Ammon's horn (tissue), 1 donor: ENCODE data around the gene SMIM13.
"Not testable (repeated sequence)": the region's sequence is repeated elsewhere in the genome, so short reads cannot be mapped to it uniquely, and the experiment has no call there.

Experiments used
- DNase-seq: peaks from one replicate; pipeline ENCODE4 v3.0.0-alpha.2; 2016; ENCODE audit warnings: low spot score

SMIM13 gene

DNA sequence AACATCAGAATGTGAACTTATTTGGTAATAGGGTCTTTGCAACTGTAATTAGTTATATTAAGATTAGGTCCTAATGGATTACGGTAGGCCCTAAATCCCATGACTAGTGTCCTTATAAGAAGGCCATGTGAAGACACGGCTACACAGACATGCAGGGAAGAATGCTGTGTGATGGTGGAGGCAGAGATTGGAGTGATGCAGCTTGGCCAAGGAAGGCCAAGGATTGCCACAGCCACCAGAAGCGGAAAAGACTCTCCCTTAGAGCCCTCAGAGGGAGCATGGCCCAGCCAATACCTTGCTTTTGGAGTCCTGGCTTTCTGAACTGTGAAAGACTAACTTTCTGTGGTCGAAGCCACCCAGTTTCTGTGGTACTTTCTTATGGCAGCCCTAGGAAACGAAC lies 9.7 kb upstream of the SMIM13 start:
- DNase-seq = no peak

DNA sequence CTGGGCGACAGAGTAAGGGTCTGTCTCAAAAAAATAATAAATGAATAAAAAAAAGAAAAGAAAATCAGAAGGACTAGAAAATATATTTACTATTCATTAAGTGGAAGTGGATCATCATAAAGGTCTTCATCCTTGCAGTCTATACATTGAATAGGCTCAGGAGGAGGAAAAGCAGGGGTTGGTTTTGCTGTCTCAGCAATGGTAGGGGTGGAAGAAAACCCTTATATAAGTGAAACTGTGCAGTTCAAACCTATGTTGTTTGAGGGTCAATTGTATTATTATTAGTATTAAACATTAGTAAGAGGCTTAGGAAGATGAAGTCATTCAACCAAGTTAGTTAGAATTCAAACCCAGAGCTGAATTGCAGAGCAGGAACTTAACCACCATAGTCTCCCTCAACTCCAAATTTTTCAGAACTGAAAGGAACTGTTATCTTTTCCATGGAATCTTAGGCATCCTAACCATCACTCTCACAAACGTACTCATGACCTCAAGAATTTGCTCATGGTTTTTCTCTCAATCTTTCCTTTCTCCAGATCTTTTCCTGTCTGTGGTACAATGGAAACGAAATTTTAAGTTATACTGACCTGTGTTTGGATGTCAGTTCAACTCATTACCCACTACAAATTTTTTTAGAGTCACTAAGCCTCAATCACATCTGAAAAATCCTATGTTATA lies 7.7 kb upstream of the SMIM13 start:
- DNase-seq = no peak

DNA sequence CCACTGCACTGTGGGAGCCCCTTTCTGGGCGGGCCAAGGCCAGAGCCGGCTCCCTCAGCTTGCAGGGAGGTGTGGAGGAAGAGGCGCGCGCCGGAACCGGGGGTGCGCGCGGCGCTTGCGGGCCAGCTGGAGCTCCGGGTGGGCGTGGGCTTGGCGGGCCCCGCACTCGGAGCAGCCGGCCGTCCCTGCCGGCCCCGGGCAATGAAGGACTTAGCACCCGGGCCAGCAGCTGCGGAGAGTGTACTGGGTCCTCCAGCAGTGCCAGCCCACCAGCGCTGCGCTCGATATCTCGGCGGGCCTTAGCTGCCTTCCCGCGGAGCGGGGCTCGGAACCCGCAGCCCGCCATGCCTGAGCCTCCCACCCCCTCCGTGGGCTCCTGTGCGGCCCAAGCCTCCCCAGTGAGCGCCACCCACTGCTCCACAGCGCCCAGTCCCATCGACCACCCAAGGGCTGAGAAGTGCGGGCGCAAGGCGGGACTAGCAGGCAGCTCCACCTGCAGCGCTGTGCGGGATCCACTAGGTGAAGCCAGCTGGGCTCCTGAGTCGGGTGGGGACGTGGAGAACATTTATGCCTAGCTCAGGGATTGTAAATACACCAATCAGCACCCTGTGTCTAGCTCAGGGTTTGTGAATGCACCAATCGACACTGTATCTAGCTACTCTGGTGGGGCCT lies 6.4 kb upstream of the SMIM13 start:
- not testable (repeated sequence) for DNase-seq

GRCh38 chr6:11089695-11090094 lies 3.9 kb upstream of the SMIM13 start:
- no peak for DNase-seq

DNA sequence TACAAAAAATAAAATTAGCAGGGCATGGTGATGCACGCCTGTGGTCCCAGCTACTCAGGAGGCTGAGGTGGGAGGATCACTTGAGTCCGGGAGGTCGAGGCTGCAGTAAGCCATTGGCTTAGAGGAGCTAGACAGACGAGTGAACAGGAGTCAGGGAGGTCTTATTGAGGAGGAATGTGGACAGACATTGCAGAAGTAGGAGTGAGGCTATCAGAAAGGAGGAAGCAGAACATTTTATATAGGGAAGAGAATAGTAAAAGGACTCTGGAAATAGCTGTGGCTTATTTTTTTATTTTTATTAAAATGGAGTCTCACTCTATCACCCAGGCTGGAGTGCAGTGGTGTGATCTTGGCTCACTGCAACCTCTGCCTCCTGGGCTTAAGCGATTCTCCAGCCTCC lies 2.5 kb upstream of the SMIM13 start:
- DNase-seq = not testable (repeated sequence)

DNA sequence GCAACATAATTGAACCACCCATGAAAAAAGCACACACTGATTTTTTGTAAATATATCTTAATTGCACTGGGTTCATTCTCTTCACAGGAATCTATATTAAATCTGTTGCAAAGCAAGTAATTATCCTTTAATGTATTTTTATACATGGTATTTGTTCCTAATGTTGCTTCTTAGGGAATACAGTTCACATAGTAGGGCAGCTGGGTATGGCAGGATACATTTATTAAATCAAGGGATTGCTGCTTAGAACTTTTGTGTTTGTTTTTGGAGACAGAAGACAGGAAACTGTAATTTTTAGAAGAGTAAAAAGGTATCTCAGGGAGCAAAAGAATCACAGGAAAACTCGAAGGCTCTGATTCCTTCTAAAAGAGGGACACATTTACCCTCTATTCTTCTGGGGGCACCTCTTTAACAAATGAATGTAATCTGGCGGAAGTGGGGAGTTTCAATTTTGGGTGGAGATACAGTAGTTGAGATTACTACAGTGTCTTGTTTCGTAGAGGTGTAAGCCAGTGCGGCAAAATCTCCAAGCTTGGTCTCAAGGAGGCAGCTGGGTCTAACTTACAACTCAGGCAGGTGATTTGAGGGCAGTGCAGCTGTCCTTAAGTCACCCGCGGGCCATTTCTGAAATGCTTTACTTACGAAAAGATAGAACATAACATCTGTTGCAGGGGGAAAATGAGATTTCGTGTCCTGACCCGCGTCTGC lies 812 bp upstream of the SMIM13 start:
- peak; percentile 62 for DNase-seq

GRCh38 chr6:11093376-11093625 lies 333 bp upstream of the SMIM13 start:
- no peak for DNase-seq

DNA sequence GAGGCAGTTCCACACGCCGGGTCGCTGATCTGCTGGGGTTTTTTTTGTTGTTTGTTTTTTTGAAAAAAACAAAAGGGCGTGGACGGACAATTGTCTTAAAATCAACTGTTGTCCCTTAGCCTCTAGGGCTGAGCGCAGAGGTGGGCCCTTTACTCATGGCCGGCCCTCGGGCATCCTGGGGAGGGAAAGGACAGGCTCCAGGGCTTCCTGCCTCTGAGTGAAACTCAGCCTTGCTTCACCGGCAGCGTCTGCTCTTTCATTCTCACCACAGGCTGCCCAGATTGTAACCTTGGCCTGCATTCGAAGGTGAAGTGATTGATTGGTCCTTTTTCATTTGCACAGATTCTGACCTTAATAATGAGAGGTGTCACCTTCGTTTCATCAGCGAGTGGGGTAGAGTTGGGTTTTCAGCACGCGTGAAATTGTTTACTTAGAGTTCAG lies 797 bp downstream of the SMIM13 start:
- peak; percentile 59 for DNase-seq

GRCh38 chr6:11094941-11095340 lies 1.3 kb downstream of the SMIM13 start:
- no peak for DNase-seq

GRCh38 chr6:11096109-11096508 lies 2.5 kb downstream of the SMIM13 start:
- DNase-seq = peak; percentile 37

- DNase-seq = no peak
Measured at GRCh38 chr6:11097476-11097875, 3.8 kb downstream of the SMIM13 start.

GRCh38 chr6:11098004-11098403 lies 4.4 kb downstream of the SMIM13 start:
- DNase-seq = no peak

DNA sequence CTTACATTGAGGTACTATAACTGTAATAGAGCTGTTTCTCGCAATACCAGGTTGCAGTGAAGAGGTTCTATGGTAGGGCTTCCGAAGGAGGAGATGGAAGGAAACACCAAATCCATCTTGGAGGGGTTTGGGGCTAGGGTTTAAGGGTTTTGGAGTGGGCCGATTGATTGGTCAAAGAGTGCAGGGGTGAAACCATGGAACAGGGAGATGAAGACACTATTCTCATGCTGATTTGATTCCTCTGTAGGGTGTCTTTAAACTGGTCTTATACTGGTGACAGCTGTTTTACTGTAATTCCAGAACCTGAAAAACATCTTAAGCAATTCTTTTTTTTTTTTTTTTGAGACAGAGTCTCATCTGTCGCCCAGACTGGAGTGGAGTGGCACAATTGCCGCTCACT lies 7.8 kb downstream of the SMIM13 start:
- no peak for DNase-seq

DNA sequence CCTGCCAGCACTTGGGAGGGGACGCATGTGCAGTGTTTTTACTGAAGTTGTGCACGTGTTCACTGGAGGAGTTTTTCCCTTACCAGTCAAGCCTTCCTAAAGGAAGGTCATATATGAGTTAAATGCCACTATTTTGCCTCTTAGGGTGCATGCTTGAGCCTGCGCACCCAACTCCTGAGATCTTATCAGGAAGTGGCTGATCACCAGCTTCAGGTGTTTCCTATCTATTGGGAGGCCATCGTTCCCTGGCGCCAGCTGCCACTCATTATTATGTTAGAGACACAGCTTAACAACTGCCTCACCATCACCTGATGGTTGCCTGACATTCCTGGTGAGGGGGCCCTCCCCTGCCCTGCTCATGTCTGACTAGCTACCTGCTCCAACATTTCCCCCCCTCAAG lies 9.4 kb downstream of the SMIM13 start:
- no peak for DNase-seq

DNA sequence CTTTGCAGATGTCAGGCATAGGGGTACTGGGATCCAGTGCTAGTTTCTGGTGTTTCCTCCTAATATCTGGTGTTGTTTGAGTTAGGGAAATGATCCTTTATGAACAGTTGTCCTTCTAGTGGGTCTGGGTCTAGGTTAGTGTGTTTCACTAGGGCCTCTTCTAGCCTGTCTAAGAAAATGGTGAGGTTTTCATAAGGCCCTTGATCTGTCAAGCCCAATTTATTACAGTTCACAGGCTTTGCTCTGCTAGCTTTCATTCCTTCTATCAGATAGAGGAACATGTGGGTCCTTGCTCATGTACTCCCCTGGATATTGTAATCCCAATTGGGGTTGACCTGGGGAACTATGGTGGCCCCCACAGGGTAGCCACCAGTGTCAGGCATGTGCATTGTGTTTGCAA lies 15.1 kb downstream of the SMIM13 start:
- no peak for DNase-seq

DNA sequence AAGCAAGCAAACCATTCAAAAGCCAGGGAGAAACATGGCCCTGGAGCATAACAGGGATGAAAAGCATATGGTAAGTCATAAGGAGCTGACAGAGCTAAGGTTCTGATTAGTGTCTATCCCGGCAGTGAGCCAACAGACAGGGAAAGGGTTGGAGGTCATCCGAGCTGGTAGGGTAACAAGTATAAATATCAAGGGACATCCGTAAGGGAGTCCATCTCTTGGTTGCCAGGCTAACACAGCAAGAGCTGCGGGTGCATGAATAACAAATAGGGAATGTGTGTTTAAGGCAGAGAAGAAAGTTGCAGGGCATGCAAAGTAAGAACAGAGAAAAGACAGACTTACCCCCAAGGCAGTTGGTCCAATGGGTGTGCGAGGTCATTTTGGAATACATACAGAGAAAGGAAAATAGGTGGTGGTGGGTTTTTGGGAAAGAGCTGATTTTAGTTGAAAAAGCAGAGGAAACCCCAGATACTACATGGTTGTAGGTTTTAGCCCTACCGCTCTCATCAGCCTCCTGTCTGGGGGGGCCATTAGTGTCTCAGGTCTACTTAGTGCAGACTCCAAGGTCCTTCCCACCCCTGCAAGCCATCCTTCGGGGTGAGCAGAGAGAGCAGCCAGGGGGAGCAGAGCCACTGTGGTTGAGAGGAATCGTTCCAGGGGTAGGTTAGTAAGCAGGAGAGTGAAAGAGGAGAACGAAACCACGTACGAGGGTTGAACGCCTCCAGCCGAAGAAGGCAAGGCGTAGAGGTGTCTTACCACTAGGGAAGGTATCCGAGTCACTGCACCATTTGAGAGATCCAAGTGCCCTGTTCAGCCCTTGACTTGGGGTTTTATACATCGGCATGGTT lies 17.5 kb downstream of the SMIM13 start, which contains the start of gene ERVFRD-1:
ERVFRD-1 (minus strand) TSS at position 805 of the 848 bp plus-strand sequence. CDS start 6,415 bp downstream, outside the sequence.
- DNase-seq = no peak

- no peak for DNase-seq
Measured at GRCh38 chr6:11111769-11112437, 18.3 kb downstream of the SMIM13 start.

GRCh38 chr6:11113038-11113437 lies 19.4 kb downstream of the SMIM13 start:
- no peak for DNase-seq

DNA sequence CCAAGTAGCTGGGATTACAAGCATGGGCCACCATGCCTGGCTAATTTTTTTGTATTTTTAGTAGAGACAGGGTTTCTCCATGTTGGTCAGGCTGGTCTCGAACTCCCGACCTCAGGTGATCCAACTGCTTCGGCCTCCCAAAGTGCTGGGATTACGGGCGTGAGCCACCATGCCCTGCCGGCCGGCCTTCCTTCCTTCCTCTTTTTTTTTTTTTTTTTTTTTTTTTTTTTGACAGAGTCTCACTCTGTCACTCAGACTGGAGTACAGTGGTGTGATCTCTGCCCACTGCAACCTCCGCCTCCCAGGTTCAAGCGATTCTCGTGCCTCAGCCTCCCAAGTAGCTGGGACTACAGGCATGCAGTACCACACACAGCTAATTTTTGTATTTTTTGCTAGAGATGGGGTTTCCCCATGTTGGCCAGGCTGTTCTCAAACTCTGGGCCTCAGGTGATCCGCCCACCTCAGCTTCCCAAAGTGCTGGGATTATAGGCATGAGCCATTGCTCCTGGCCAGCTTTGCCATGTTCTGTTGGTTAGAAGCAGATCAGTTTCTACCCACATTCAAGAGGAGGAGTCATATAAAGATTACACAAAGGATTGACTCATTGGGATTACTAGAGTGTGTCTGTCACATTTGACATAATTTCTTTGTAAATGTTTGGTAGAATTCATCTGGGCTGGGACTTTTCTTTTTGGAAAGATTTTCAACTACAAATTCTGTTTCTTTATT lies 22.3 kb downstream of the SMIM13 start:
- DNase-seq = not testable (repeated sequence)

DNA sequence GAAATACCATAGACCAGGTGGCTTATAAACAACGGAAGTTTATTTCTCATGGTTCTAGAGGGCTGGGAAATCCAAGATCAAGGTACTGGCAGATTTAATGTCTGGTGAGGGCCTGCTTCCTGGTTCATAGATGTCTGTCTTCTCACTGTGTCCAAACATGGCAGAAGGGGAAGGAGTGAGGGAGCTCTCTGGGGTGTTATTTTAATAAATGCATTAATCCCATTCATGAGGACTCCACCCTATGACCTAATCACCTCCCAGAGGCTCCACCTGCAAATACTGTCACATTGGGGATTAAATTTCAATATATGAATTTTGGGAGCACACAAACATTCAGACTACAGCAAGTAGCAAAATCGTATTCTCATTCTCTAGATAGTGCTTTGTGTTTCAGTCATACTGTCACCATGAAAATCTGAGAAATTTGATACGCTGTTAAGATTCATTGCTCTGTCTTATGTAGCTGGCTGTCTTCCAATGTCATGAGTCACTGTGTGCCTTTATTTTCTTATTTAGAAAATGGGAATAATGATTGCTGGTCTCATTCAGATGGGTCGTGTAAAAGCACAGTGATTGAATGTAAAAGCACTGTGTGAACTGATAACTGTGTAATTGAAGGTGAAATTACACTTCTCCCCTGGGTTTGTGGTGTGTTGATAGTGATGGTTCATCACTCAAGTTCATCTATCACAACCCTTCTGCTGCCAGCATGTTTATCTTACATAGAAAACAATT lies 26.8 kb downstream of the SMIM13 start:
- no peak for DNase-seq
